SK-N-SH treated with all-trans-retinoic acid at 6 μM for 48 hours (cell line): ENCODE results near the gene PCDHGB3.

Experiments
- CSDC2 ChIP-seq: fragments of 250-450 bp; sonication (Bioruptor Pico); IDR thresholded peaks from 2 replicates; pipeline ENCODE4 v1.5.0; 2020; ENCODE audit warnings: mild to moderate bottlenecking, moderate library complexity
- PATZ1 ChIP-seq: fragments of 250-450 bp; sonication (Bioruptor Pico); IDR thresholded peaks from 2 replicates; pipeline ENCODE4 v1.8.0; 2020; ENCODE audit warnings: mild to moderate bottlenecking, moderate library complexity, borderline replicate concordance

- TF ChIP-seq PATZ1 (CRISPR knock-in tag) (no peak), CSDC2 (CRISPR knock-in tag) (no peak)
Observed at GRCh38 chr5:141392429-141393198, 22.6 kb downstream of the PCDHGB3 start, which contains the start of gene PCDHGA8.
